Body of pancreas (tissue), 4 donors: ENCODE measurements around the gene SEMA6B. TPM values are rescaled to one million over a fixed set of nuclear protein-coding genes. Genes with fewer than 3 reads are reported as not detected.

Experiments used
- ATAC-seq: fragments of 150-250 bp; one replicate; pipeline ENCODE4 v1.9.1; 2016
- DNase-seq, 4 donors: peaks; one replicate each; pipeline ENCODE4 v3.0.0-alpha.2; 2019
- H3K27ac ChIP-seq, 4 donors: fragments of 200-600 bp; sonication (generic); 1 replicate in 3 of 4; 2 replicates in 1 of 4; pipeline versions ENCODE4 v1.5.1 to v1.6.1; 2016 to 2019; ENCODE audit warnings: mild to moderate bottlenecking in 1 of 4, mixed read lengths in 1 of 4, moderate library complexity in 1 of 4
- H3K27me3 ChIP-seq, 2 donors: fragments of 200-600 bp; sonication (generic); one replicate each; pipeline ENCODE4 v1.6.0; 2016; ENCODE audit warnings: mild to moderate bottlenecking in 1 of 2
- H3K36me3 ChIP-seq, 2 donors: fragments of 200-600 bp; sonication (generic); replicated peaks in 1 of 2; 2 replicates each; pipeline ENCODE4 v1.5.1; 2016; ENCODE audit warnings: low read depth in 2 of 2; ENCODE audit not compliant: insufficient read depth in 1 of 2
- H3K4me1 ChIP-seq: fragments of 200-600 bp; sonication (generic); one replicate; pipeline ENCODE4 v1.6.0; 2016
- H3K4me3 ChIP-seq, 2 donors: fragments of 200-600 bp; sonication (generic); 1 replicate in 1 of 2; 2 replicates in 1 of 2; pipeline ENCODE4 v1.5.1; 2016 to 2019
- H3K9me3 ChIP-seq, 3 donors: fragments of 200-600 bp; sonication (generic); 1 replicate in 2 of 3; 2 replicates in 1 of 3; pipeline ENCODE4 v1.5.1; 2016
- POLR2A ChIP-seq, 3 donors: fragments of 450-650 bp; IDR thresholded peaks; one replicate each; pipeline ENCODE4 v1.6.1; 2016; ENCODE audit warnings: antibody characterized with exemption in 3 of 3, mild to moderate bottlenecking in 2 of 3
- WGBS, 2 donors: methylation state at CpG; one replicate each; pipeline ENCODE4 v1.1.5; 2017; 5-methylcytosine and 5-hydroxymethylcytosine counted together
- intact Hi-C: fragments of 100-400 bp; cut with DNase I; formaldehyde crosslinking; loops from one replicate; pipeline ENCODE4 v1.15.1; 2023
- total RNA-seq, 2 donors: library from RNA; depleted of rRNA; stranded (reverse); fragments of >200 nt; gene quantifications; one replicate each; pipeline ENCODE4 v1.1.0, GENCODE V29; 2016
- TF ChIP-seq, protein P1 (sequence below), 7 experiments: fragments of 450-650 bp in 4 of 7; fragments of 200-600 bp in 3 of 7; sonication (generic) in 3 of 7; IDR thresholded peaks; one replicate each; pipeline ENCODE4 v1.5.1; 2016 to 2019; ENCODE audit warnings: antibody characterized with exemption in 7 of 7

The SEMA6B gene, protein sequence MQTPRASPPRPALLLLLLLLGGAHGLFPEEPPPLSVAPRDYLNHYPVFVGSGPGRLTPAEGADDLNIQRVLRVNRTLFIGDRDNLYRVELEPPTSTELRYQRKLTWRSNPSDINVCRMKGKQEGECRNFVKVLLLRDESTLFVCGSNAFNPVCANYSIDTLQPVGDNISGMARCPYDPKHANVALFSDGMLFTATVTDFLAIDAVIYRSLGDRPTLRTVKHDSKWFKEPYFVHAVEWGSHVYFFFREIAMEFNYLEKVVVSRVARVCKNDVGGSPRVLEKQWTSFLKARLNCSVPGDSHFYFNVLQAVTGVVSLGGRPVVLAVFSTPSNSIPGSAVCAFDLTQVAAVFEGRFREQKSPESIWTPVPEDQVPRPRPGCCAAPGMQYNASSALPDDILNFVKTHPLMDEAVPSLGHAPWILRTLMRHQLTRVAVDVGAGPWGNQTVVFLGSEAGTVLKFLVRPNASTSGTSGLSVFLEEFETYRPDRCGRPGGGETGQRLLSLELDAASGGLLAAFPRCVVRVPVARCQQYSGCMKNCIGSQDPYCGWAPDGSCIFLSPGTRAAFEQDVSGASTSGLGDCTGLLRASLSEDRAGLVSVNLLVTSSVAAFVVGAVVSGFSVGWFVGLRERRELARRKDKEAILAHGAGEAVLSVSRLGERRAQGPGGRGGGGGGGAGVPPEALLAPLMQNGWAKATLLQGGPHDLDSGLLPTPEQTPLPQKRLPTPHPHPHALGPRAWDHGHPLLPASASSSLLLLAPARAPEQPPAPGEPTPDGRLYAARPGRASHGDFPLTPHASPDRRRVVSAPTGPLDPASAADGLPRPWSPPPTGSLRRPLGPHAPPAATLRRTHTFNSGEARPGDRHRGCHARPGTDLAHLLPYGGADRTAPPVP
- 10 to 100 TPM in 1 of 2 donors, 1 to 10 TPM in 1; 6.0 to 11.5 TPM for total RNA-seq

DNA sequence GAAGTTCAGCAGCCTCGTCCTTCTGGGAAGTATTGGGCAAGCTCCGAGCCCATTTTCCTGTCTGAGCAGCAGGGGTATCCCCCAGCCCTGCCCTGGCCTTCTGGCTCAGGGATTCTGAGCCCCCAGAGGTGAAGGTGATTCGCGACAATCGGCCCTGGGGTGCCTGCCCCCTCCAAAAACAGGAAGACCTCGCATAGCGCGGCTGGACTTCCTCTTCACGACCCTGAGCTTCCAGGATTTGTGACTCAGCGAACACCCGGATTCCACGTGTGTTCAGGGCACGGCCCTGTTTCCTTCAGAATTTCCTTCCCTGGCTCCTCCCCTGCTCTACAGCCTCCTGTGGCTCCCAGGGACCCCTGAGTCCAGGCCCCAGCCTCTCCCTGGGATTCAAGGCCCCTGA, at the start of gene SEMA6B:
Gene SEMA6B (minus strand): TSS at position 116 of the 400 bp plus-strand sequence. CDS start 1,227 bp downstream, outside the sequence.
- 61 to 78% methylated on average over 8 to 13 of the region's 13 CpGs for WGBS, 2 donors
- H3K27me3 ChIP-seq: no peaks in the 10 kb centered on the region
- H3K4me1 ChIP-seq: peaks cover 5% of the 10 kb centered on the region
- intact Hi-C loops: no loop called here
- H3K9me3 ChIP-seq: no peaks in the 10 kb centered on the region
- H3K27ac ChIP-seq: peak within 1 kb of the TSS in 2 of 4 donors; percentile 18 to 48
- H3K4me3 ChIP-seq: no peak within 1 kb of the TSS
- no peaks in the 10 kb centered on the region for H3K36me3 ChIP-seq
- ATAC-seq (no peak), DNase-seq (peak in 2 of 4 donors; percentile 24 to 66)
- TF ChIP-seq POLR2A (IDR thresholded peaks at IDR 0.05): peak in 1 of 3 donors; percentile 41
- TF ChIP-seq, protein P1, sequence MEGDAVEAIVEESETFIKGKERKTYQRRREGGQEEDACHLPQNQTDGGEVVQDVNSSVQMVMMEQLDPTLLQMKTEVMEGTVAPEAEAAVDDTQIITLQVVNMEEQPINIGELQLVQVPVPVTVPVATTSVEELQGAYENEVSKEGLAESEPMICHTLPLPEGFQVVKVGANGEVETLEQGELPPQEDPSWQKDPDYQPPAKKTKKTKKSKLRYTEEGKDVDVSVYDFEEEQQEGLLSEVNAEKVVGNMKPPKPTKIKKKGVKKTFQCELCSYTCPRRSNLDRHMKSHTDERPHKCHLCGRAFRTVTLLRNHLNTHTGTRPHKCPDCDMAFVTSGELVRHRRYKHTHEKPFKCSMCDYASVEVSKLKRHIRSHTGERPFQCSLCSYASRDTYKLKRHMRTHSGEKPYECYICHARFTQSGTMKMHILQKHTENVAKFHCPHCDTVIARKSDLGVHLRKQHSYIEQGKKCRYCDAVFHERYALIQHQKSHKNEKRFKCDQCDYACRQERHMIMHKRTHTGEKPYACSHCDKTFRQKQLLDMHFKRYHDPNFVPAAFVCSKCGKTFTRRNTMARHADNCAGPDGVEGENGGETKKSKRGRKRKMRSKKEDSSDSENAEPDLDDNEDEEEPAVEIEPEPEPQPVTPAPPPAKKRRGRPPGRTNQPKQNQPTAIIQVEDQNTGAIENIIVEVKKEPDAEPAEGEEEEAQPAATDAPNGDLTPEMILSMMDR (IDR thresholded peaks at IDR 0.05): no peak

DNA sequence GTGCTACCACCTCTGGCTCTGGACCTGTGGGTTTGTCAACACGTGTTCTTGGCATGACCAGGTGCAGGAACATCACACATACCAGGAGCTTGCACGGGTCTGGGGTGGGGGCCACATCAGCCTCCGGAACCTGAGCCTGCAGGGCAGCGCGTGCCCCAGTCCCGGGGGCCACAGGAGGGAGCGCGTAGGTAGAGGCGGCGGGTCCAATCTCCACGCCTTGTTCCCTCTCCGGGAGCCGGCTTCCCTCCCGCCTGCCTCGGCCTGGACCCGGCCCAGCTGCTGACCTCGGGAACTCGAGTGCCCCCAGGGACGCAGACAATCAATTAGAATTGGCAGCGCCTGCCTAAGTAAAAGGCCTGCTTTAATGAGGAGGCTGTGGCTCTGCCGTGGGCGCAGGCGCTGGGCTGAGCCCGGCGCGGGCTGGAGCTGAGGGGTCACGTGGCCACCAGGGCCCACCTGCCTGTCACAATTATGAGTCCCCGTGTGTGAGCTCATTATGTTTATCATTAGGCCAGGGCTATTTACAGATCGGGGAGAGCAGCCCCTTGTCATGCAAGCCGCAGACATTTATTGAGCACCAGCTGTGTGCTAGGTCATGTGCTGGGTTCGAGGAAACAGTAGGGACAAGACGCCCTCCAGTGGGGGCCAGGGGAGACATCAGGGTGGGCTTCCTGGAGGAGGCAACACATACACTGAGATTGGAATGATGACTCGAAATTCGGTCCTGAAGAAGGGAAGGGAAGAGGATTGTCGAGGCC, 47.6 kb upstream of the SEMA6B start:
- no peak overlapping the region for H3K4me3 ChIP-seq
- H3K36me3 ChIP-seq: no peaks in the 10 kb centered on the region
- H3K27ac ChIP-seq: peak overlapping the region in 3 of 4 donors; percentile 29 to 41 (median 41)
- H3K4me1 ChIP-seq: peaks cover 14% of the 10 kb centered on the region
- no peak for TF ChIP-seq POLR2A (IDR thresholded peaks at IDR 0.05)
- TF ChIP-seq, protein P1 (IDR thresholded peaks at IDR 0.05): peak in 1 of 7 experiments; percentile 7
- H3K27me3 ChIP-seq: no peaks in the 10 kb centered on the region
- intact Hi-C loops: no loop called here
- peak; percentile 64 to 76 (median 73) for DNase-seq
- WGBS, 2 donors: 6 to 24% methylated on average over 8 to 35 of the region's 35 CpGs
- no peaks in the 10 kb centered on the region for H3K9me3 ChIP-seq
- peak; percentile 87 for ATAC-seq

DNA sequence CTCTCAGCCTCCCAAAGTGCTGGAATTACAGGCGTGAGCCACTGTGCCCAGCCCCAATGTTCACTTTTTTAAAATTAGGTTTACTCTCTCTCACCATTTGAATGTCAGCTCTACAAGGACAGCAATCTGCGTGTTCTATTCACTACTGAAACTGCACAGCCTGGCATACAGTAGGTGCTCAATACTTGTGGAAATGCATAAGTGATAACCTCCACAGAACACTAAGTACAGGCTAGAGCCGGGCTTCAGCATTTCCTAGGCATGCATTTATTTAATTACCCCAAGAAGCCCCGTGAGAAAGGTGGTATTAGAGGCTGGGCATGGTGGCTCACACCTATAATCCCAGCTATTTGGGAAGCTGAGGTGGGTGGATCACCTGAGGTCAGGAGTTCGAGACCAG, 46.7 kb upstream of the SEMA6B start:
- Histone ChIP-seq H3K27ac (no peak overlapping the region), H3K36me3 (no peaks in the 10 kb centered on the region), H3K27me3 (no peaks in the 10 kb centered on the region), H3K9me3 (no peaks in the 10 kb centered on the region), H3K4me1 (peaks cover 14% of the 10 kb centered on the region), H3K4me3 (no peak overlapping the region)
- DNase-seq (no peak), ATAC-seq (no peak)
- WGBS, 2 donors: 85 to 88% methylated on average over 5 of the region's 5 CpGs
- intact Hi-C loops: no loop called here
- TF ChIP-seq, protein P1 (IDR thresholded peaks at IDR 0.05): no peak
- TF ChIP-seq POLR2A (IDR thresholded peaks at IDR 0.05): no peak

DNA sequence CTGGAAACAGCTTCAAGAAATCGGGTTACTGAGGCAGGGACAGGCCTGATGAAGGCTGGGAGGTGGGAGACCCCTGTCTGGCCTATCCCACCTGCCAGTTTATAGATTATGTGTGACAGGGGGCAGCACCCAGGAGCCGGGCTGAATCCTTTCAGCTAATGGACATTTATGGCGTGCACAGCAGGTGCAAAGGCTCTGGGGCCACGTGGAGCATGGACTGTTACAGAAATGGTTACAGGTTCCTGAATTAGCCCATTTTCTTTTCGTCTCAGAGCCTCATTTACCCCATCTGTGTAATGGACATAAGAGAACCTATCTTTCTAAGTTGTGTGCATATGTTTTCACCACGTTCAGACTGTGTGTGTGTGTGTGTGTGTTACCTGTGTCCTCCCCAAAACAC, 45.4 kb upstream of the SEMA6B start:
- ATAC-seq (no peak), DNase-seq (no peak)
- H3K27ac ChIP-seq: no peak overlapping the region
- intact Hi-C loops: no loop called here
- peaks cover 9% of the 10 kb centered on the region for H3K4me1 ChIP-seq
- H3K4me3 ChIP-seq: no peak overlapping the region
- no peak for TF ChIP-seq POLR2A (IDR thresholded peaks at IDR 0.05)
- TF ChIP-seq, protein P1 (IDR thresholded peaks at IDR 0.05): no peak
- no peaks in the 10 kb centered on the region for H3K27me3 ChIP-seq
- no peaks in the 10 kb centered on the region for H3K36me3 ChIP-seq
- 65 to 78% methylated on average over 5 to 6 of the region's 6 CpGs for WGBS, 2 donors
- H3K9me3 ChIP-seq: no peaks in the 10 kb centered on the region
